SHP77 treated with DMSO at 0.1 percent for 48 hours (cell line): ENCODE results near the gene FEN1.

ENCODE experiments used
- DNase-seq: peaks from one replicate; lab custom pipeline; 2025; lab: John Stamatoyannopoulos, UW

The FEN1 gene

DNA sequence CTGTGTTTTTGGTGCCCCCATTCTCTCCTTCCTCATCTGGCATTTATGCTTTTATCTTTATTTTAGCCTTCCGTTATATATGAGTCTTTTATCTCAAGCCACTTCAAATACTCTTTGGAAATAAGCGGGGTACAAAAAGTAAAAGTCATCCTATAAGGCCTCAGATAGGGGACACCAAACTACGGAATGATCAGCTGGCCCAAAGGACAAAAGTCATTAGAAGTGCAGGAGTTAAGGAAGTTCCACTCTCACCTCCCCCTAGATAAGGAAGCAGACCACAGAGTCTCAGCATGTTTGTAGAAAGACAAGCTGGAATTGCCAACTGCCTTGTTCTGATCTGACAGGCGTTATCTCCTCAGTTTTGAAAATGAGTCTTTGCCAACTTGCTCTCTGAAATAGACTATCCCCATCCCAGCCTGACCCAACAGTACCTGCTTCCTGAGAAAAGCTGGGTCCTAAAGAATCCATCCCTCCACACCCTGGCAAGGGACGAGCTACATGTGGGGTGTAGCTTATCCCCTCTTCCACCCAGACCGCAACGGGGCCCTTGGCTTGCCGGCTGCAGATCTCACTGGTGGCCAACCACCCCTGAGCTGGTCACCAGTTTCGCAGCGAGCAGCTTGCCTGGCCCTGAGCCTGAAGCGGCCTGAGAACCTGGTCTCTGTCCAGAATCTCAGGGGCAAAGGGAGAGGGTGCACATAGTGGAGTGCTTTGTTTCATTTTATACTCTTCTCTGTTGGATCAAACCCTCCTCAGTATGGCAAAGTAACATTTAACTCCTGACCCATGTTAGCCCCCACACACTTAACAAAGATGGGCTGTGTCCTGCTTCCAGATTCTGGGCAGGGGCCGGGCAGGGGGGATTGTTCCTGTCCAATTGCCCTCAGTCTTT lies 49.2 kb downstream of the FEN1 start:
- no peak for DNase-seq

DNA sequence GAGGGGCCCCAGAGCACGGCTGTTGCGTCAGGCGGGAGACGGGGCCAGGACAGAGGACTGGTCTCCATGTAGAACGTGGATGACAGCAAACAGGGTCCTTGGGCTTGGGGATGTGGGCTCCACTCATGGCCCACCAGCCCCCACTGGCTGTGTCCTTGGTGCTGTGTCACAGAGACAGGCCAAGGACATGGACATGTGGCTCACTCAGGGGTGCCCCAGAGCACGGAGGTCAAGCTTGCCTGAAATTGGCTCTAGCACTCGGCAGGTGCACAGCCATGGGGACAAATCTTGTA lies 49.8 kb downstream of the FEN1 start:
- DNase-seq = no peak

DNA sequence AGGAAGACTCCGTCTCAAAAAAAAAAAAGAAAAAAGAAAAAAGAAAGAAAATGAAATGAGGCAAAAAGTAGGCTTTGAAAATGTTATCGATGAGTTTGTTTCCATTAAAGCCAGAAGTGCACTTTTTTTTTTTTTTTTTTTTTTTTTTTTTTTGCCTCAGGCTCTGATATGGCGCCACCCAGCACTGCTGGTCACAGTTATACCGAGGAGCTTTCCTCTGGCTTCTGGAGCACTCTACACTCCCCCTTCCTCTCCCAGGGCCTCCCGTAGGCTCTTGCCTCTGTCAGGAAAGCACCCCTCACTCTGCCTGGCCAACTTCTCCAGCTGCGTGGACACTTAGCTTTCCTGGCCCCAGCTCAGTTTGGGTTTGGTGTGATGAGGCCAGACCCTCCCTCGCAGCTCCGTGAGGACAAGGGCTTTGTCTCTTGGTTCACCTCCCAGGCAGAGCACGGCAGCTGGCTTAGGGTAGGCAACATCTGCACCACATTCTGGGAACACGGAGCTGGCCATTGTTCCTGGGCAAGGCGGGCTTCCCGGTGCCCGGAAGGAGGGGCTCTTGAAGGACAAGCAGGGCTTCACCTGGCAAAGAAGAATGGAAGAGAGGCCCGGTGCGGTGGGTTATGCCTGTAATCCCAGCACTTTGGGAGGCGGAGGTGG lies 52.3 kb downstream of the FEN1 start:
- no peak for DNase-seq

DNA sequence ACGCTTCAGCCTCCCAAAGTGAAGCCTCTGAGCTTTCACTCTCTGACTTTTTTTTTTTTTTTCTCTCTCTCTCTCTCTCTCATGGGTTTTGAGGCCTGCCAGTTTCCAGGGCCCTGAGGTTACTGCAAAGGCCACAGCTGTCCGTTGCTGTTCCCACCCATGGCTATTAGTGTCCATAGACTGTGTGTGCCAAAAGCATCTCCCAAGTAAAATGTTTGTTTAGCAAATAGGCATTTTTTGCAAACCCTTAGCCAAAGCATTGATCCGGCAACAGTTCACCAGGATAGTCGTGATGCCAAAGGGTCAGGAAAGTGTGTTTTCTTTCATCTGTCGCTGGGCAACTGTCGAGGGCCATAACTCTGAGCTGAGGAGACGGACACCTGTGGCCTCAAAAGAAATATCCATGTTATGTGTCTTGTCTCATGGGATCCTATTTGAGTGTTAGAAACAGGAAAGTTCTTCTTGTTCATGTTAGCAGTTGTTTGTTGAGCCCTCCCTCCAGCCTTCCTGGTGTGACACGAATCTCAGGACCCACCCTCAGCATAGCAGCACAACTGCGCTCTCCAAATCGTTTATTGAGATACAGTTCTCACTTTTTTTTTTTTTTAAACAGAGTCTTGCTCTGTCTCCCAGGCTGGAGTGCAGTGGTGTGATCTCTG lies 53.8 kb downstream of the FEN1 start:
- no peak for DNase-seq
